Esophagus muscularis mucosa (tissue), 4 donors: Measurements from ENCODE around the gene SLC25A1. TPM values are rescaled to one million over a fixed set of nuclear protein-coding genes. Genes with fewer than 3 reads are reported as not detected.

Experiments
- DNase-seq: peaks from one replicate; pipeline ENCODE4 v3.0.0-alpha.2; 2017; ENCODE audit errors: extremely low spot score
- H3K27ac ChIP-seq, 4 donors: fragments of 200-600 bp; sonication (generic); replicated peaks in 1 of 4; 1 replicate in 3 of 4; 2 replicates in 1 of 4; pipeline ENCODE4 v1.5.1; 2016 to 2019; ENCODE audit warnings: mild to moderate bottlenecking in 1 of 4
- H3K27me3 ChIP-seq, 4 donors: fragments of 200-600 bp; sonication (generic); one replicate each; pipeline versions ENCODE4 v1.5.1 to v1.6.0; 2016 to 2019
- H3K36me3 ChIP-seq, 4 donors: fragments of 200-600 bp; sonication (generic); one replicate each; pipeline ENCODE4 v1.5.1; 2016 to 2019
- H3K4me1 ChIP-seq, 4 donors: fragments of 200-600 bp; sonication (generic); one replicate each; pipeline ENCODE4 v1.5.1; 2016 to 2019
- H3K4me3 ChIP-seq, 4 donors: fragments of 200-600 bp; sonication (generic); 1 replicate in 2 of 4; 2 replicates in 2 of 4; pipeline ENCODE4 v1.5.1; 2016 to 2019; ENCODE audit warnings: mild to moderate bottlenecking in 4 of 4, moderate library complexity in 1 of 4
- H3K9me3 ChIP-seq, 4 donors: fragments of 200-600 bp; sonication (generic); 1 replicate in 3 of 4; 2 replicates in 1 of 4; pipeline ENCODE4 v1.5.1; 2016 to 2019
- CTCF ChIP-seq, 3 experiments: fragments of 200-600 bp in 2 of 3; fragments of 450-650 bp in 1 of 3; sonication (generic) in 2 of 3; IDR thresholded peaks; one replicate each; pipeline ENCODE4 v1.5.1; 2017 to 2019; ENCODE audit warnings: antibody characterized with exemption in 3 of 3, mild to moderate bottlenecking in 2 of 3, moderate library complexity in 1 of 3
- EP300 ChIP-seq: sonication (generic); formaldehyde crosslinking; IDR thresholded peaks from one replicate; pipeline ENCODE4 v1.6.1; 2017; ENCODE audit warnings: antibody characterized with exemption
- POLR2A ChIP-seq: fragments of 450-650 bp; IDR thresholded peaks from one replicate; pipeline ENCODE4 v1.6.1; 2017; ENCODE audit warnings: antibody characterized with exemption, moderate library complexity, mild to moderate bottlenecking, low read depth
- POLR2AphosphoS5 ChIP-seq, 2 donors: sonication (generic); formaldehyde crosslinking; IDR thresholded peaks; one replicate each; pipeline ENCODE4 v1.6.1; 2017; ENCODE audit warnings: antibody characterized with exemption in 2 of 2
- WGBS: methylation state at CpG from one replicate; pipeline ENCODE4 v1.1.5; 2018; 5-methylcytosine and 5-hydroxymethylcytosine counted together
- intact Hi-C: fragments of 100-400 bp; cut with DNase I; formaldehyde crosslinking; loops from one replicate; pipeline ENCODE4 v1.15.1; 2023
- total RNA-seq, 4 donors: library from RNA; depleted of rRNA; stranded (reverse); fragments of >200 nt; gene quantifications; one replicate each; pipeline versions ENCODE4 v1.1.0 to v1.2.1, GENCODE V29; 2016

The SLC25A1 gene
- total RNA-seq, 4 donors from 2014 or later: 57.3 to 88.9 (median 71.8) TPM

- no peak for DNase-seq
- TF ChIP-seq POLR2AphosphoS5 (IDR thresholded peaks at IDR 0.05) (no peak), POLR2A (no peak), CTCF (IDR thresholded peaks at IDR 0.05) (no peak), EP300 (no peak)
- WGBS: 91% methylated on average over 11 of the region's 13 CpGs
- Histone ChIP-seq H3K27me3 (no peaks in the 10 kb centered on the region), H3K36me3 (peaks cover 50 to 74% (median 69%) of the 10 kb centered on the region in 4 donors), H3K27ac (no peak overlapping the region), H3K4me1 (no peaks in the 10 kb centered on the region), H3K4me3 (no peak overlapping the region), H3K9me3 (no peaks in the 10 kb centered on the region)
- intact Hi-C loops: no loop called here
Observed at GRCh38 chr22:19133561-19133960, 45.0 kb downstream of the SLC25A1 start.

DNA sequence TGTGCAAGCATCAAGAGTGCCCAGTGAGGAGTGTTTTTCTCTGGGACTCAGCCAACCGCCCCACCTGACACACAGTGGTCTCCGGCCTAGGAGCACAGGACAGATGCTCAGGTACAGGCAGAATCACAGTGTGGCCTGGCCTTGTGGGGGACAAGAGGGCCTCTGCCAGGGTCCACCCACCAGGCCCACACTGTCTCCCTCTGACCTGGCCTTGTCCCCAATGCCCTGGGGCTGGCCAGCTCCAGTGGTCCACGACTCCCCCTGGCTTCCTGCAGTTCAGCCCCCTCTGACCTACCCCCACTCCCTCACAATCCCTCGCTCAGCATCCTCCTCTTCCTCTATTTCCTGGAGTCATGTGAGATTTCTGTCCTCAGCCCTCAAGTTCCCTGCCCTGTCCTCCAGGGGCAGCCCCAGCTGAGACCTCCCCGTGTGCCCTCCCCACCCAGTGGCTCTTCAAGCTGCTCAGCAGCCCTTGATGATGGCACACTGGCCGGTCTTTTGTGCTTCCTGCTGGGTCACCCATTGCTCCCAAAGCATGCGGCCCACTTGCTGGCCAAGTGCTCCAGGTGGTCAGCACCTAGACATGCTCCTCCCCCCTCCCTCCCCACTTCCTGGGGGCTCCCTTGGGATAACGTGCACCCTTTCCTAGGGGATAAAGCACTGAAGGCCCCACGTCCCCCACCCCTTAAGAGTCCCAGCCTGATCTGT, 45.7 kb downstream of the SLC25A1 start:
- Histone ChIP-seq H3K4me1 (no peaks in the 10 kb centered on the region), H3K27me3 (no peaks in the 10 kb centered on the region), H3K27ac (no peak overlapping the region), H3K9me3 (no peaks in the 10 kb centered on the region), H3K36me3 (peaks cover 43 to 67% (median 62%) of the 10 kb centered on the region in 4 donors), H3K4me3 (no peak overlapping the region)
- TF ChIP-seq POLR2AphosphoS5 (IDR thresholded peaks at IDR 0.05) (no peak), EP300 (no peak), CTCF (IDR thresholded peaks at IDR 0.05) (no peak), POLR2A (no peak)
- WGBS: 88% methylated on average over 6 of the region's 9 CpGs
- intact Hi-C loops: no loop called here
- no peak for DNase-seq

GRCh38 chr22:19132153-19132552, 46.4 kb downstream of the SLC25A1 start:
- Histone ChIP-seq H3K36me3 (peaks cover 37 to 60% (median 55%) of the 10 kb centered on the region in 4 donors), H3K27ac (no peak overlapping the region), H3K27me3 (no peaks in the 10 kb centered on the region), H3K9me3 (no peaks in the 10 kb centered on the region), H3K4me3 (no peak overlapping the region), H3K4me1 (no peaks in the 10 kb centered on the region)
- 91% methylated on average over 14 of the region's 20 CpGs for WGBS
- TF ChIP-seq EP300 (no peak), POLR2AphosphoS5 (IDR thresholded peaks at IDR 0.05) (no peak), POLR2A (no peak), CTCF (IDR thresholded peaks at IDR 0.05) (no peak)
- intact Hi-C loops: no loop called here
- DNase-seq: no peak

DNA sequence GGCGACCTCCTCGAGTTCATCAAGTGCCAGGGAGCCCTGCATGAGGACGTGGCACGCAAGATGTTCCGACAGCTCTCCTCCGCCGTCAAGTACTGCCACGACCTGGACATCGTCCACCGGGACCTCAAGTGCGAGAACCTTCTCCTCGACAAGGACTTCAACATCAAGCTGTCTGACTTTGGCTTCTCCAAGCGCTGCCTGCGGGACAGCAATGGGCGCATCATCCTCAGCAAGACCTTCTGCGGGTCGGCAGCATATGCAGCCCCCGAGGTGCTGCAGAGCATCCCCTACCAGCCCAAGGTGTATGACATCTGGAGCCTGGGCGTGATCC, 46.9 kb downstream of the SLC25A1 start:
- H3K4me1 ChIP-seq: no peaks in the 10 kb centered on the region
- no peaks in the 10 kb centered on the region for H3K27me3 ChIP-seq
- H3K4me3 ChIP-seq: no peak overlapping the region
- H3K9me3 ChIP-seq: no peaks in the 10 kb centered on the region
- TF ChIP-seq CTCF (IDR thresholded peaks at IDR 0.05) (no peak), POLR2A (no peak), POLR2AphosphoS5 (IDR thresholded peaks at IDR 0.05) (no peak), EP300 (no peak)
- 94% methylated on average over 19 of the region's 19 CpGs for WGBS
- no peak for DNase-seq
- intact Hi-C loops: no loop called here
- H3K36me3 ChIP-seq: peaks cover 32 to 55% (median 50%) of the 10 kb centered on the region in 4 donors
- H3K27ac ChIP-seq: no peak overlapping the region
